GM21447 (cell line): ENCODE results near the gene MAGEA11.
"Not testable (repeated sequence)": the region's sequence is repeated elsewhere in the genome, so short reads cannot be mapped to it uniquely, and the experiment has no call there.

Experiments used
- ATAC-seq: cut with Tn5 transposase; IDR thresholded peaks from one replicate; pipeline ENCODE4 v1.9.1; 2021; ENCODE audit not compliant: unreplicated experiment

The MAGEA11 gene

GRCh38 chrX:149717803-149718202 lies 5.9 kb downstream of the MAGEA11 start:
- ATAC-seq: no peak

- ATAC-seq: no peak
Measured at GRCh38 chrX:149718757-149719156, 6.9 kb downstream of the MAGEA11 start.

GRCh38 chrX:149720021-149720689 lies 8.3 kb downstream of the MAGEA11 start:
- no peak for ATAC-seq

- ATAC-seq: not testable (repeated sequence)
Measured at GRCh38 chrX:149721241-149721640, 9.4 kb downstream of the MAGEA11 start.

- ATAC-seq: no peak
Measured at GRCh38 chrX:149721778-149722177, 9.9 kb downstream of the MAGEA11 start.

GRCh38 chrX:149723583-149724118 lies 11.8 kb downstream of the MAGEA11 start:
- not testable (repeated sequence) for ATAC-seq

GRCh38 chrX:149727308-149727707 lies 15.4 kb downstream of the MAGEA11 start:
- ATAC-seq: not testable (repeated sequence)

- ATAC-seq: not testable (repeated sequence)
Measured at GRCh38 chrX:149742269-149742668, 30.4 kb downstream of the MAGEA11 start.

GRCh38 chrX:149746390-149747007 lies 34.6 kb downstream of the MAGEA11 start:
- not testable (repeated sequence) for ATAC-seq

- ATAC-seq: no peak
Measured at GRCh38 chrX:149757206-149758067, 45.6 kb downstream of the MAGEA11 start.

GRCh38 chrX:149758068-149758714 lies 46.3 kb downstream of the MAGEA11 start:
- no peak for ATAC-seq

GRCh38 chrX:149758715-149759078 lies 46.8 kb downstream of the MAGEA11 start:
- ATAC-seq: not testable (repeated sequence)

- no peak for ATAC-seq
Measured at GRCh38 chrX:149759824-149760223, 48.0 kb downstream of the MAGEA11 start.

GRCh38 chrX:149760965-149761364 lies 49.1 kb downstream of the MAGEA11 start:
- ATAC-seq: no peak

GRCh38 chrX:149761858-149762674 lies 50.2 kb downstream of the MAGEA11 start:
- ATAC-seq: not testable (repeated sequence)

GRCh38 chrX:149762696-149763614 lies 51.1 kb downstream of the MAGEA11 start:
- no peak for ATAC-seq
